HEK293 (cell line): ENCODE measurements around the gene BIRC5.

ENCODE experiments used
- CTCF ChIA-PET: fragments of 350-600 bp; formaldehyde crosslinking; extraction: SDS; loops from one replicate; lab custom pipeline; 2021; ENCODE audit warnings: antibody characterized with exemption; lab: Yijun Ruan, JAX
- POLR2A ChIA-PET: fragments of 300-600 bp; formaldehyde crosslinking; extraction: SDS; loops from one replicate; lab custom pipeline; 2020; ENCODE audit warnings: antibody characterized with exemption, inconsistent platforms; lab: Yijun Ruan, JAX
- H3K27ac ChIP-seq: fragments of 200-500 bp; sonication (Bioruptor generic); 2 replicates; pipeline ENCODE4 v1.5.1; 2014; ENCODE audit warnings: low read depth, low read length, control low read depth, inconsistent platforms; ENCODE audit errors: extremely low read depth
- H3K36me3 ChIP-seq, 2 experiments: fragments of 200-500 bp in 1 of 2; sonication (Bioruptor generic) in 1 of 2; 1 replicate in 1 of 2; 2 replicates in 1 of 2; pipeline ENCODE4 v1.5.1; 2014 to 2017; ENCODE audit warnings: inconsistent platforms in 2 of 2, low read length in 2 of 2; ENCODE audit not compliant: control insufficient read depth in 2 of 2, insufficient read depth in 1 of 2
- H3K4me1 ChIP-seq: fragments of 200-500 bp; sonication (Bioruptor generic); 2 replicates; pipeline ENCODE4 v1.5.1; 2014; ENCODE audit warnings: mild to moderate bottlenecking, low read length, inconsistent platforms; ENCODE audit not compliant: control insufficient read depth, insufficient read depth
- H3K4me3 ChIP-seq: 2 replicates; pipeline ENCODE4 v1.5.1; 2011; ENCODE audit warnings: low read depth, mild to moderate bottlenecking, control low read depth, low read length, moderate library complexity
- H3K9me3 ChIP-seq: fragments of 200-500 bp; sonication (Bioruptor generic); 2 replicates; pipeline ENCODE4 v1.5.1; 2014; ENCODE audit warnings: low read depth, low read length, inconsistent platforms; ENCODE audit not compliant: control insufficient read depth, insufficient read depth
- EGR2 ChIP-seq: fragments of 450-650 bp; formaldehyde crosslinking; IDR thresholded peaks from 2 replicates; pipeline ENCODE4 v1.5.1; 2016; ENCODE audit warnings: low read depth, missing biosample characterization, missing genetic modification characterization
- ELK4 ChIP-seq: IDR thresholded peaks from 2 replicates; pipeline ENCODE4 v1.6.1; 2011; ENCODE audit warnings: mild to moderate bottlenecking, low read depth, low read length, borderline replicate concordance
- GLIS1 ChIP-seq: fragments of 450-650 bp; formaldehyde crosslinking; IDR thresholded peaks from 2 replicates; pipeline ENCODE4 v1.5.1; 2016; ENCODE audit warnings: missing biosample characterization, missing genetic modification characterization
- KLF10 ChIP-seq: fragments of 450-650 bp; IDR thresholded peaks from 2 replicates; pipeline ENCODE4 v1.5.1; 2018; ENCODE audit warnings: missing biosample characterization, mild to moderate bottlenecking, missing genetic modification characterization
- KLF16 ChIP-seq: fragments of 450-650 bp; formaldehyde crosslinking; IDR thresholded peaks from 2 replicates; pipeline ENCODE4 v1.5.1; 2017; ENCODE audit warnings: missing biosample characterization, missing genetic modification characterization
- ZEB2 ChIP-seq: fragments of 450-650 bp; formaldehyde crosslinking; IDR thresholded peaks from 2 replicates; pipeline ENCODE4 v1.5.1; 2016; ENCODE audit warnings: missing biosample characterization, missing genetic modification characterization
- ZIC2 ChIP-seq: fragments of 450-650 bp; formaldehyde crosslinking; IDR thresholded peaks from 2 replicates; pipeline ENCODE4 v1.5.1; 2016; ENCODE audit warnings: missing biosample characterization, missing genetic modification characterization
- ZNF302 ChIP-seq: fragments of 450-650 bp; formaldehyde crosslinking; IDR thresholded peaks from 2 replicates; pipeline ENCODE4 v1.5.1; 2016; ENCODE audit warnings: missing biosample characterization, missing genetic modification characterization, low read depth
- ZNF324 ChIP-seq: fragments of 450-650 bp; formaldehyde crosslinking; IDR thresholded peaks from 2 replicates; pipeline ENCODE4 v1.5.1; 2016; ENCODE audit warnings: missing biosample characterization, missing genetic modification characterization
- ZNF341 ChIP-seq: fragments of 450-650 bp; formaldehyde crosslinking; IDR thresholded peaks from 2 replicates; pipeline ENCODE4; 2016; ENCODE audit warnings: low read depth, missing biosample characterization, missing genetic modification characterization
- ZNF501 ChIP-seq: fragments of 450-650 bp; formaldehyde crosslinking; IDR thresholded peaks from 2 replicates; pipeline ENCODE4 v1.5.1; 2016; ENCODE audit warnings: missing biosample characterization, missing genetic modification characterization
- ZNF548 ChIP-seq: fragments of 450-650 bp; formaldehyde crosslinking; IDR thresholded peaks from 2 replicates; pipeline ENCODE4 v1.5.1; 2016; ENCODE audit warnings: missing biosample characterization, missing genetic modification characterization
- ZNF571 ChIP-seq: fragments of 450-650 bp; formaldehyde crosslinking; IDR thresholded peaks from 2 replicates; pipeline ENCODE4 v1.5.0; 2017; ENCODE audit warnings: missing biosample characterization, missing genetic modification characterization
- ZNF623 ChIP-seq: fragments of 450-650 bp; formaldehyde crosslinking; IDR thresholded peaks from 2 replicates; pipeline ENCODE4 v1.5.1; 2016; ENCODE audit warnings: missing biosample characterization, missing genetic modification characterization
- ZNF645 ChIP-seq: fragments of 450-650 bp; formaldehyde crosslinking; IDR thresholded peaks from 2 replicates; pipeline ENCODE4; 2016; ENCODE audit warnings: missing biosample characterization, missing genetic modification characterization
- ZSCAN16 ChIP-seq: fragments of 450-650 bp; formaldehyde crosslinking; IDR thresholded peaks from 2 replicates; pipeline ENCODE4 v1.5.1; 2016; ENCODE audit warnings: missing biosample characterization, missing genetic modification characterization

Gene BIRC5

GRCh38 chr17:78186692-78187595 is 27.1 kb upstream of the BIRC5 start, which contains the start of the genes AFMID and TK1 (continued):
- TF ChIP-seq ZEB2 (tag by site-specific recombination) (peak; percentile 77), KLF10 (tag by site-specific recombination) (peak; percentile 57; the same call in 1 of the 2 replicates), ZNF623 (0 out of 2 replicates have a peak, but pooled peaks have one; percentile 11), ZNF571 (tag by site-specific recombination) (no peak), EGR2 (tag by site-specific recombination) (peak; percentile 88), KLF16 (tag by site-specific recombination) (peak; percentile 69), ZNF324 (tag by site-specific recombination) (peak; percentile 20; the same call in 1 of the 2 replicates), ZNF501 (tag by site-specific recombination) (peak; percentile 62), ZNF302 (tag by site-specific recombination) (no peak), ZSCAN16 (tag by site-specific recombination) (no peak)

GRCh38 chr17:78196716-78197115 is 17.3 kb upstream of the BIRC5 start:
- POLR2A ChIA-PET: interaction anchor here (1.5 to 2.1 kb wide), 2 partner anchors 10 to 24 kb away, joined by 4 to 8 read pairs; partner anchors contain the start of genes AFMID and TK1
- no peaks in the 10 kb centered on the region for H3K4me1 ChIP-seq
- CTCF ChIA-PET: interaction anchor here (0.7 kb wide), 1 partner anchor 75 kb away, joined by 3 read pairs; no protein-coding TSS in a partner anchor

GRCh38 chr17:78197147-78197832 is 16.8 kb upstream of the BIRC5 start:
- POLR2A ChIA-PET: interaction anchor here (1.2 to 2.1 kb wide), 3 partner anchors 9 to 24 kb away, joined by 4 to 8 read pairs (median 4); partner anchors contain the start of genes AFMID and TK1
- Histone ChIP-seq H3K4me3 (no peak overlapping the region), H3K4me1 (no peaks in the 10 kb centered on the region), H3K27ac (no peak overlapping the region), H3K9me3 (no peaks in the 10 kb centered on the region), H3K36me3 (peaks cover 27 to 49% of the 10 kb centered on the region in 2 experiments)
- TF ChIP-seq ZNF341 (tag by site-specific recombination) (peak; percentile 87), ZIC2 (tag by site-specific recombination) (peak; percentile 93), ZNF645 (tag by site-specific recombination) (no peak), ZNF548 (tag by site-specific recombination) (peak; percentile 59; the same call in 1 of the 2 replicates)
- CTCF ChIA-PET: interaction anchor here (0.7 to 0.9 kb wide), 2 partner anchors 53 to 75 kb away, joined by 3 read pairs; no protein-coding TSS in a partner anchor

More at GRCh38 chr17:78196716-78197115, 17.3 kb upstream of the BIRC5 start:
- Histone ChIP-seq H3K36me3 (peaks cover 27 to 51% of the 10 kb centered on the region in 2 experiments), H3K4me3 (no peak overlapping the region), H3K27ac (no peak overlapping the region), H3K9me3 (no peaks in the 10 kb centered on the region)
- TF ChIP-seq GLIS1 (peak; percentile 93), ELK4 (no peak)
